ENCODE measurements around the gene MYZAP. TPM values are rescaled to one million over a fixed set of nuclear protein-coding genes. Genes with fewer than 3 reads are reported as not detected.

Gene MYZAP
- total RNA-seq, 1 donor from 2014 or later, result not detected

GRCh38 chr15:57545995-57546394 lies 45.7 kb upstream of the MYZAP start:
- no peaks in the 10 kb centered on the region for H3K36me3 Mint-ChIP-seq
- no peaks in the 10 kb centered on the region for H3K36me3 ChIP-seq
- no peak overlapping the region for H3K27ac ChIP-seq
- H3K4me1 ChIP-seq, result peaks cover 8% of the 10 kb centered on the region
- no peaks in the 10 kb centered on the region for H3K9me3 Mint-ChIP-seq
- no peaks in the 10 kb centered on the region for H3K27me3 ChIP-seq
- H3K4me3 Mint-ChIP-seq, result no peak overlapping the region
- peaks cover 2% of the 10 kb centered on the region for H3K27me3 Mint-ChIP-seq (ENCODE audit: insufficient read depth, low read depth)
- H2AFZ ChIP-seq (replicated peaks), result no peak overlapping the region
- H3K4me3 ChIP-seq, result no peak overlapping the region
- no peak overlapping the region for H3K27ac Mint-ChIP-seq
- H3K4me1 Mint-ChIP-seq, result peaks cover 14% of the 10 kb centered on the region
- no peak for TF ChIP-seq EZH2phosphoT487 (IDR thresholded peaks at IDR 0.05)
- H4K20me1 ChIP-seq (ENCODE audit: low read depth), result no peaks in the 10 kb centered on the region
- H3K79me2 ChIP-seq (ENCODE audit: low read depth), result no peaks in the 10 kb centered on the region
- no peak overlapping the region for H3K4me2 ChIP-seq
- H3K9me3 ChIP-seq (ENCODE audit: low read depth), result no peaks in the 10 kb centered on the region
- DNase-seq (ENCODE audit: low spot score), result no peak
- no peaks in the 10 kb centered on the region for H3F3A ChIP-seq (ENCODE audit: low read depth)
- H3K9ac ChIP-seq, result no peak overlapping the region

- Histone ChIP-seq H3K36me3 (no peaks in the 10 kb centered on the region), H3K9me3 (ENCODE audit: low read depth) (no peaks in the 10 kb centered on the region), H3K79me2 (ENCODE audit: low read depth) (no peaks in the 10 kb centered on the region), H3K9ac (no peak overlapping the region), H2AFZ (replicated peaks) (peak overlapping the region; percentile 5), H3K27ac (no peak overlapping the region), H3K4me2 (no peak overlapping the region), H3K27me3 (no peaks in the 10 kb centered on the region), H3K4me3 (no peak overlapping the region), H3K4me1 (peaks cover 18% of the 10 kb centered on the region), H3F3A (ENCODE audit: low read depth) (peaks cover 9% of the 10 kb centered on the region), H4K20me1 (ENCODE audit: low read depth) (no peaks in the 10 kb centered on the region)
- DNase-seq (ENCODE audit: low spot score), result no peak
- H3K36me3 Mint-ChIP-seq, result no peaks in the 10 kb centered on the region
- H3K27me3 Mint-ChIP-seq (ENCODE audit: insufficient read depth, low read depth), result peaks cover 4% of the 10 kb centered on the region
- no peak overlapping the region for H3K27ac Mint-ChIP-seq
- peaks cover 27% of the 10 kb centered on the region for H3K4me1 Mint-ChIP-seq
- no peak overlapping the region for H3K4me3 Mint-ChIP-seq
- TF ChIP-seq EZH2phosphoT487 (IDR thresholded peaks at IDR 0.05) (no peak), CTCF (IDR thresholded peaks at IDR 0.05) (no peak), EZH2 (IDR thresholded peaks at IDR 0.05) (no peak)
- H3K9me3 Mint-ChIP-seq, result no peaks in the 10 kb centered on the region
These were observed 44.4 kb upstream of the MYZAP start for GRCh38 chr15:57547243-57547755.

- DNase-seq (ENCODE audit: low spot score), result no peak
- Histone ChIP-seq H3K79me2 (ENCODE audit: low read depth) (no peaks in the 10 kb centered on the region), H3K36me3 (no peaks in the 10 kb centered on the region), H3K9ac (no peak overlapping the region), H3K9me3 (ENCODE audit: low read depth) (no peaks in the 10 kb centered on the region), H3K4me2 (no peak overlapping the region), H3K4me3 (no peak overlapping the region), H4K20me1 (ENCODE audit: low read depth) (no peaks in the 10 kb centered on the region), H2AFZ (replicated peaks) (no peak overlapping the region), H3K4me1 (peaks cover 20% of the 10 kb centered on the region), H3F3A (ENCODE audit: low read depth) (peaks cover 9% of the 10 kb centered on the region), H3K27ac (no peak overlapping the region), H3K27me3 (no peaks in the 10 kb centered on the region)
- H3K9me3 Mint-ChIP-seq, result no peaks in the 10 kb centered on the region
- H3K4me1 Mint-ChIP-seq, result peaks cover 36% of the 10 kb centered on the region
- TF ChIP-seq EZH2phosphoT487 (IDR thresholded peaks at IDR 0.05), result no peak
- TF ChIP-seq EZH2 (IDR thresholded peaks at IDR 0.05), result no peak
- no peak for TF ChIP-seq CTCF (IDR thresholded peaks at IDR 0.05)
- H3K27me3 Mint-ChIP-seq (ENCODE audit: insufficient read depth, low read depth), result peaks cover 2% of the 10 kb centered on the region
- H3K4me3 Mint-ChIP-seq, result no peak overlapping the region
- H3K36me3 Mint-ChIP-seq, result no peaks in the 10 kb centered on the region
- H3K27ac Mint-ChIP-seq, result peak overlapping the region; percentile 36
These were observed 43.4 kb upstream of the MYZAP start for GRCh38 chr15:57548351-57548750.

DNA sequence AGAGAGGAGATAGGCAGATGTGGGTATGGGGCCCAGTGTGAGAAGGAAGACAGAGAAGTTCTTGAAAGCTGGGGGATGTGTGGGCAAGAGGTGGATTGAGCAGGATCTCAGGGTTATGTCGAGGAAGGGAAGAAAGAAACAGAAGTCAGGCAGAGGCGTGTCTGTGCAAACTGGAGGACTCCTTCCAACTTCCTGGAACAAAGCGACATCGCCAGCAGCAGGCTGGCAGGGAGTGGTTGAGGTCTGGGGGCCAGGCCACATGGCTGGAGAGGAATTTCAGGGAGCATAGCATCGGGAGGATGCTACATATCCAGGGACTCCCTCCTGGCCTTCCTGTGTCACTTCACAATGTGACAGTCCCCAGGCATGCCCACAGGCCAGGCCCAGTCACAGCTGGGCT lies 42.9 kb upstream of the MYZAP start:
- H3F3A ChIP-seq (ENCODE audit: low read depth), result peaks cover 9% of the 10 kb centered on the region
- H3K4me1 Mint-ChIP-seq, result peaks cover 36% of the 10 kb centered on the region
- H3K27me3 Mint-ChIP-seq (ENCODE audit: insufficient read depth, low read depth), result peaks cover 2% of the 10 kb centered on the region
- H3K4me3 Mint-ChIP-seq, result no peak overlapping the region
- H3K27ac ChIP-seq, result no peak overlapping the region
- H3K9me3 ChIP-seq (ENCODE audit: low read depth), result no peaks in the 10 kb centered on the region
- no peaks in the 10 kb centered on the region for H4K20me1 ChIP-seq (ENCODE audit: low read depth)
- H2AFZ ChIP-seq (replicated peaks), result no peak overlapping the region
- no peaks in the 10 kb centered on the region for H3K36me3 ChIP-seq
- no peaks in the 10 kb centered on the region for H3K36me3 Mint-ChIP-seq
- no peak overlapping the region for H3K27ac Mint-ChIP-seq
- peaks cover 20% of the 10 kb centered on the region for H3K4me1 ChIP-seq
- DNase-seq (ENCODE audit: low spot score), result no peak
- H3K4me3 ChIP-seq, result no peak overlapping the region
- TF ChIP-seq EZH2phosphoT487 (IDR thresholded peaks at IDR 0.05) (no peak), CTCF (IDR thresholded peaks at IDR 0.05) (no peak), EZH2 (IDR thresholded peaks at IDR 0.05) (no peak)
- no peak overlapping the region for H3K9ac ChIP-seq
- H3K4me2 ChIP-seq, result no peak overlapping the region
- H3K9me3 Mint-ChIP-seq, result no peaks in the 10 kb centered on the region
- H3K27me3 ChIP-seq, result no peaks in the 10 kb centered on the region
- no peaks in the 10 kb centered on the region for H3K79me2 ChIP-seq (ENCODE audit: low read depth)

Data from neural progenitor cell (in vitro differentiated cells).